Measurements from ENCODE around the gene FNBP1L.
A peak's percentile ranks its signal among the peaks of the same experiment; 100 is the strongest.

FNBP1L gene

DNA sequence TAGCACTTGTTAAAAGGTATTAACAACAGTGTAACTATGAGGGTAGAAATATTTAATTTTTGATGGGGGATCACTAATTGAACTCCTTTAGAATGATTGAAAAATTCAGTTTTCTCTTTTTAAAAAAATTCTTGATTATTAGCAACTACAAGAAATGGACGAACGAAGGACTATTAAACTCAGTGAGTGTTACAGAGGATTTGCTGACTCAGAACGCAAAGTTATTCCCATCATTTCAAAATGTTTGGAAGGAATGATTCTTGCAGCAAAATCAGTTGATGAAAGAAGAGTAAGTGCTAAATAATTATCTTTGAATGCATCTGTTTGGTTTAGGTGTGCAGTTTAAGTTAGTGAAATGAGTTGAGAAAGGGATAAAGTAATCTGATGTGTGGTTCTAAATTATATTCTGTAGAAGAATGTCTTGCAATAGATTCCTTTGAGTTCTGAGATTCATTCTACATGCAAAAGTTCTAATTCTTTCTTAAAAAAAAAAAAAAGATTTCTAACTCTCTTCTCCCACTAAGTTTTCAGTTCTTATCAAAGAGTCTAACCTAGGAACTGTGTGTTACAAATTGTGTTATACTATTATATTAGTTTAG is 85.0 kb downstream of the FNBP1L start:
- DNase-seq (ENCODE audit: low spot score), result no peak

DNA sequence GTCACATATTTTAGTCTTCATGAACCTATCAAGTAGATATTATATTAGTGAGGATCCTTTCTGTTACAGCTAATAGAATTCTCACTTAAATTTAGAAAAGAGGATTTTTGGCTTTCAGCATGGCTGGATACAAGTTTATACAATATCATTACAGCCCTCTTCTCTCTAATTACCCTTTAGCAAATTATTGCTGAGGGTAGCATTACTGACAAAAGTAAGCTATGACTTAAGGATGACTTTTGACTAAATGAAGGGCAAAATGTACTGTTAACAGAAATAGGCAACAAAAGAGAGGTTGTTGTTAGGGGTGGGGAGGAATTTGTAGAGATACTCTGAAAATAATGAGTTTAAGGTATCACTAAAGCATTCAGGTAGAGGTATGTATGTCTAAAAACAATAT is 85.8 kb downstream of the FNBP1L start:
- DNase-seq (ENCODE audit: low spot score), result no peak

DNA sequence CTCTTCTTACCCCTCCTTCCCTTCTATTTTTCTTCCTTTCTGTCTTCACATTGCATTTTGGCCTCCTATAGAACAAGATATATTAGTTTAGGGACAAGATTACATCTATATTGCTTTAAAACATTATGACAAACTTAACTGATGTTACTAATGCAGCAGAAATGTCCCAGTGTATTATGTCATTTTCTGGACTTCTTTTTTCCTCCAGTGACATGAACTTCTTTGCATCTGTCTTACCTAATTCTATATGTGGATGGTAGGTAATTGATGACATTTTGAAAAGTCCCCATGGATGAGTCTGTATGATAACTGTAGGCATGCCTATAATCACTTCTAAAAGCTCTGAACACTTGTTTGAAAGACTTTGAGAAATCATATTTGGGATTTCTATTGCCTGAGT is 89.5 kb downstream of the FNBP1L start:
- DNase-seq (ENCODE audit: low spot score), result no peak

DNA sequence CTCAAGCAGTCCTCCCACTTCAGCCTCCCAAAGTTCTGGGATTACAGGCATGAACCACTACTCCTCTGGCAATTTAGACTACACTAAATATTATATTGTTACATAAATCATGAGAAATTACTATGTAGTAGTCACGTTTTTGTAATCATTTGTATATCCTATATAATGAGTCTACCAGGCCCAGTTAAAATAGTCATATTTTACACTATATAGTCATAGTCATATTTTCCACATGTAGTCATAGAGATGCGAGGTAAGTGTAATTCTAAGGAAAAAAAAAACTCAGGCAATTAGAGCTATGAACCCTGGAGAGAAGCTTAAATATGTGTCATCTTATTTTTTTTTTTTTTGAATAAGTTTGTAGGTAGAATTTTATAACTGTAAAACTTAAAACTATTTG is 90.0 kb downstream of the FNBP1L start:
- DNase-seq (ENCODE audit: low spot score), result no peak

DNA sequence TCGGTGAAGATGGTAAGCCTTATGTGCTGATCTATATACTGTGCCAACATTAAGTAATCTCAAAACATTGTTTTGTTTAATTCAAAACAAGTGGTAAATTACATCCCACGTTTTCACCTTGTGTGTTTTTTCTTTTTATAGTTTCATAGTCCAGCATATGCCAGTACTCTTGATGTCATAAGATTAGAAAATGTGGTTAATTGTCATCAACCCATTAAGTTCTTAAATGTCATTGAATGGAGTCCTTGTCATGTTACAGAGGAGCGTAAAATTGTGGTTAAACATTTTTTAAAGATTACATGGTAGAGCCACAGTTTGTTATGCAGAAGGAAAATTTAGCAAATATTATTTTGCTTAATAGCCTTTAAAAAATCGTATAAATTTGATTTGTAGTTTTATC is 93.1 kb downstream of the FNBP1L start:
- no peak for DNase-seq (ENCODE audit: low spot score)

DNA sequence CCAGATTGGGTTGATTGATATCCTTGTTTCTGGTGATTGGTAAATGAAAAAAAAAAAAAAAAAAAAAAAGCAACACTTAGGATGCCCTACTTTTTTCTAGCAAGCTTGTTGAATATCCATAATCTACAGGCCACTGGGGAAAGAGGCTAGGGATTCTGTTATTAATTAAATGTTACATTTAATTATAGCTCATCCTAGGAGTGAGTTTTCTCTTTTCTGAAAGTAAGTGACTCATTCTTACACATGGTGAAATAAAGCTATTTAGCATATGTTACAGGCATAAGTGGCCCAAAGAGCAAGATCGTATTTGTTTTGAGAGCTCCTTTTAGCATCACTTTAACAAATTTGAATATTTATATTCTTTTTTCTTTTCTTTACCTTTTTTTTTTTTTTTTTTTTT is 94.5 kb downstream of the FNBP1L start:
- DNase-seq (ENCODE audit: low spot score), result no peak

DNA sequence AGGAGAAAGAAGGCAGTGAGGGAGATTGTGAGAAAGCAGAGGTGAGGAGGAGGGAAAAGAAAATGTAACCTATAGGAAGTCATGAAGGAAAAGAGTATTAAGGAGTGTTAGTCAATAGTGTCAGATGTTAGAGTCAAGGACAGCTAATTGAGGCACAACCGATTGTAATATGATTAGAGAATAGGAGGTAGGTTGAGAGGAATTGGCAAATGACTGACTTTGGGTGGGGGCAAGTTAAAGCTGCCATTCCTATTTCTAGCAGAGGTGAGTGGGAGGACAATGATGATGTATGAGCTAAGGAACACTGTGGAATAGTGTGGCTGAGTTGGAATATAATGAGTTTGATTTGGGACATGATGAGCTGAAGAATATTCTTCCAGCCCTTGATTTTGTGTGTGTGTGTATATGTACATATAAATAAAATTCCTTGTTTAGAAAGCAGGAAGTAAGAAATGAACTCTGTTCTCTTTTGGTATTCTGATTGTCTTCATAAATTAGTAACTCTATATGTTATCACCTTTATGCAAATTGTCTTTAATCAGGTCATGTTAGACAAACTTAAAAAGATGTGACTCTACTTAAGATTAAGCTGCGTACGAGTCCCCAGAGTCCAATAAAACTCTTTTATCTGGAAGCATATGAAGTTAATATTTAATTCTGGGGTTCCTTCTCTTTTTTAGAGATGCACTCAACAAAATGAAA is 98.4 kb downstream of the FNBP1L start:
- DNase-seq (ENCODE audit: low spot score), result no peak

DNA sequence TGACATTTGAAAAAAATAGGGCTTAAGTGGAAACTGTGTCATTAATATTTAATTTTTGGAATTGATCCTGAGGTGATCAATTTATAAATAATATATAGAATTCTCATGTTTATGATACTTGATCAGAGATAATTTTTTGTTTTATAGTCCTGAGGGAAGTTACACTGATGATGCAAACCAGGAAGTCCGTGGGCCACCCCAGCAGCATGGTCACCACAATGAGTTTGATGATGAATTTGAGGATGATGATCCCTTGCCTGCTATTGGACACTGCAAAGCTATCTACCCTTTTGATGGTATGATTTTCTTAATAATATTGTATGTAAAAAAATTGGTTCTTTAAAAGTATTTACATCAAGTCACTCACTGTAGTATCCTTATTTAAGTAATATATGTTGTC is 101.2 kb downstream of the FNBP1L start:
- no peak for DNase-seq (ENCODE audit: low spot score)

DNA sequence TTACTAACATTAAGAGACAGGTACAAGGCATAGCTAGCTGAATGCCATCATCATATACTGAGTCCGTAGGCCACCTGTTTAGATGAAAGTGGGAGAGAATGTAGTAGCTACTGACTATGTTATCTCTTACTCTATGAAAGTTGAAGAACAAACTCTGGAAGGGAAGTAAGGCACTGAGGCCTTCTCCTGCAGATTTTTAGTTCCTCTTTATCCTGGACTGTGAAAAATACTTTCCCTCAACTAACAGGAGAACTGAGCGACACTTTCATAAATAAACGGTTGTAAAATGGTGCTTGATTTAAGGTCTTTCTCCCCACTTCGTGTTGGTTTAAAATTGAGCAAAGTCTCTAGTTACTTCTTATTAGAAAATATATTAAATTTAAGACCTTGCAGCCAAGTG is 101.9 kb downstream of the FNBP1L start:
- no peak for DNase-seq (ENCODE audit: low spot score)

DNA sequence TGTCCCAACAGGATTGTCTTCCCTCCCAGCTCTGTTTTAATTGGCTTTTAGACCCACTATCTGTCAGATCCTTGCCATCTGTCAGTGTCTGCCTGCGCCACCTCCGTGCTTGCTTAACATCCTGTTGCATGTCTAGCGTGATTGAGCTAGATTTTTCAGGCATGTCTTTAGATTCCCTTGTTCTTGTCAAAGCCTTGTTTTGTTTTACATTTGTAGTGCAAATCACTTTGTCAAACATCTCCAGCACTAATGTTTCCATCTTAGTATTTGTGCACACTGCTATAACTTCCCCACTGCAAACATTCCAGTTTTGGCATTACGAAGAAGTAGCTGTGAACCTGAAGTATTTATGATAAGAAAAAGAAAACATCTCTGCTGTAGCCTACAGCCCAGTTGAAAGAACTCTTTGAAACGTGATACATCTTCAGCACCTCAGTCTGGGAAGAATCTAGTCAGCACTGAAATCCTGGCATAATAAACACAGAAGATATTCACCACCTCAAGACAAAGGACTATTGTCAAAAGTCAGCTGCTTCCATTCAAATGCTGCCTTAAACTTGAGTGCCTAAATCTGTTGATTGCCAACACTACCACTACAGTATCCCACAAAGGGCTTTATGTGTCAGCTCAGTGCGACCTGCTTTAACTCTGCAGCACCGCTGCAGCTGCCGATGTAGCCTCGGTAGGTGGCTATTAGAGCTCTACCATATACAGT is 105.0 kb downstream of the FNBP1L start:
- DNase-seq (ENCODE audit: low spot score), result peak; percentile 72

DNA sequence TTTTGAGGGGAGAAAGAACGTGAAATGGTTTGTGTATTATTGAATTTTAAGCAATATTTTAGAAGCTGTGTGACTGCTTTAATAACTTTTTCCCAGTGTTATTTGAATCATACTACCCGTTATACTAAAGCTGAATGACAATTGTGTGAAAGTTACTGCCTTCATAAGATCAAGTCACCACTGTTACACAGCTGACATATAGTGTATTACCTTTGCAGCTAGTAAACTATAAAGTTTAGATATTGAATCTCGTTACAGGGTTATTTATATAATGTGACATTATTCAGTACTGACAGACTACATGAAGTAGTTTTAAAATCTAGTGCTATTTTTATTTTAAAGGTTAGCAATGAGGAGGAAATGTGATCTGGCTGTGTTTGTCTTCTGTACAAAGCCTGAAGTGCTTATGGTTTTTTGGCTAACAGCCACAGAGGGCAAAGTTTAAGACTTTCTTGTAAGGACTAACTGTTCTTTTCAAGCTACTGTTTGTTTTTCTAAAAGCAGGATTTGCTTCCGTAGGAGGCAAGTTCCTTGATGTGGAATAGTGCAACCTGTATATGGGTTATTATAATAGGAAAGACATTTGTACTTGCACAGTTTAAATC is 106.1 kb downstream of the FNBP1L start:
- peak; percentile 9 for DNase-seq (ENCODE audit: low spot score)

DNA sequence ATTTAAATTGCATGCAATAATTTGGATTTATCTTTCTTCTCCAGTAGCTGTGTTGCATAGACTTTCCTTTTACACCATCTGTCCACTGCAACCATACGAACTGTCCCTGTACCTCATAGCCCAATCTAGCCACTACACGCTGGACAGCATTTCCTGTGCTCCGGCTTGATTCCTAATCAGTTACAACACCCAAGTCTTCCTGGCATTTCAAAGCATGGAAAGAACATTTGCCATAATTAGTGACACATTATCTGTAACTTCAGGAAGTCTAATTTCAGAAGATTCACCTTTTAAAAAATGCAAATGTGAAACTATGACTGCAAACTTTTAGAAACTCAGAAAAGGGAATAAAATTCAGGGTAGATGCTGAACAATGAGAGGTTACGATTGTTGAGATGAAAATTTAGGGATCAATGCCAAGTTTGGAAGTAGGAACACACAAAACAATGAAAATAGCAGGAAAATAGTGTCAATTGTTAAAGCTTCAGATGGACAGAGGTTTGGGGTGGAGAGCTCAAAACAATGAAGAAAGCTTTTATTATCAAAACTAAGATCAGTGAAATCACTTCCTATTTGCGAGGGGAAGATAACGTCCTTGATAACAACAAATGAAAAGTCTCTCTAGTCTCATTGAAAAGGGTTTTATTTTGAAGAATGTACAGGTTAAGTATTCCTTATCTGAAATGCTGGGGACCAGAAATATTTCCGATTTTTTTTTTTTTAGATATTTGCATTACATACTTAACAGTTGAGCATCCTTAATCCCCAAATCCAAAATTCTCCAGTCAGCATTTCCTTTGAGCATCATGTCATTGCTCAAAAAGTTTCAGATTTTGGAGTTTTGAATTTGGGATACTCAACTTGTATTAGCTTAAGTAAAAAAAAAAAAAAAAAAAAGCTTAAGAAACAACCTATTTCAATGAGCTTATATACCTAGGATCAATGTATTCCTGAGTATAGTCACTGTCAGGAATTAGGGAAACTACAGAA is 107.3 kb downstream of the FNBP1L start:
- DNase-seq (ENCODE audit: low spot score), result no peak

DNA sequence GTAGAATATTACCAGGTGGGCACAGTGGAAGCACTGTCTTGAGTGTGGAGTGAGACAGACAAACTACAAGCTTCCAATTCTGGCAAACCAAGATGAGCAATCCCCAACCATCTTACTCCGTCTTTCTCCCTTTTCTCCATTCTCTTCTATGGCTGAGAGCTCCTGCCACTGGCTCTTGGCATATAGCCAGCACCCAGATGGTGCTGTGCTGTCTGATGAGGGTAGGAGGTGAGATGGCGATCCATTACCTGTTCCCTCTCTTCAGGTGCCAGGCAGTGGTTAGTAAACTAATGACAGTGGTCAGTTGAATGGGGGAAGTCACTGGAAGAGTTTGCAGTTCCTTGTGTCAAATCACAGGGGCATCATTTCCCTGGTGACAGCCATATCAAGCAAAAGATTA is 108.4 kb downstream of the FNBP1L start:
- DNase-seq (ENCODE audit: low spot score), result no peak

DNA sequence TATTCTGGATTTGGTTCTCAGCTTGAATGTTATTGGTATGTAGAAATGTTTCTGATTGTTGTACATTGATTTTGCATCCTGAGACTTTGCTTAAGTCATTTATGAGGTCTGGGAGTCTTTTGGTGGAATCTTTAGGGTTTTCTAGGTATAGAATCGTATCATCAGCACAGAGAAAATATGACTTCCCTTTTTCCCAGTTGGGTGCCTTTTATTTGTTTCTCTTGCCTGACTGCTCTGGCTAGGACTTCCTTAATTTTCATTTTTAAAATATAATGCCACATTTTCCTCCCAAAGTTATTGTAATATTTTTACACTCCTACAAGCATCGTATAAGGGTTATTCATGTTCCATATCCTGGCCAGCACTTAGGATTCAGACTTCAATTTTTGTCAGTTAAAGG is 111.1 kb downstream of the FNBP1L start:
- no peak for DNase-seq (ENCODE audit: low spot score)

DNA sequence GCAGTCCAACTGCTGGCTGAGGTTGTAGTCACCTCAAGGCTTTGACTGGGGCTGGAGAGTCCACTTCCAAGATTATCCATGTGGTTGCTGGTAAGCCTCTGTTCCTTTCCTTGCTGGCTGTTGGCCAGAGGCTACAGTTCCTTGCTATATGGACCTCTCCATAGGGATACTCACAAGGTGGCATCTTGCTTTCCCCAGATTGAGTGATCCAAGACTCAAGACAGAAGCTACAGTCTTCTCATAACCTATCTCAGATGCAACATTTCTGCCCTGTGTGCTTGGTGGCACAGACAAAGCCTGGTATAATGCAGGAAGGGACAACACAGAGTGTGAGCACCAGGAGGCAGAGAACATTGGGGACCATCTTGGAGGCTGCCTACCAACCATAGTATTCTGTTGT is 111.8 kb downstream of the FNBP1L start:
- no peak for DNase-seq (ENCODE audit: low spot score)

DNA sequence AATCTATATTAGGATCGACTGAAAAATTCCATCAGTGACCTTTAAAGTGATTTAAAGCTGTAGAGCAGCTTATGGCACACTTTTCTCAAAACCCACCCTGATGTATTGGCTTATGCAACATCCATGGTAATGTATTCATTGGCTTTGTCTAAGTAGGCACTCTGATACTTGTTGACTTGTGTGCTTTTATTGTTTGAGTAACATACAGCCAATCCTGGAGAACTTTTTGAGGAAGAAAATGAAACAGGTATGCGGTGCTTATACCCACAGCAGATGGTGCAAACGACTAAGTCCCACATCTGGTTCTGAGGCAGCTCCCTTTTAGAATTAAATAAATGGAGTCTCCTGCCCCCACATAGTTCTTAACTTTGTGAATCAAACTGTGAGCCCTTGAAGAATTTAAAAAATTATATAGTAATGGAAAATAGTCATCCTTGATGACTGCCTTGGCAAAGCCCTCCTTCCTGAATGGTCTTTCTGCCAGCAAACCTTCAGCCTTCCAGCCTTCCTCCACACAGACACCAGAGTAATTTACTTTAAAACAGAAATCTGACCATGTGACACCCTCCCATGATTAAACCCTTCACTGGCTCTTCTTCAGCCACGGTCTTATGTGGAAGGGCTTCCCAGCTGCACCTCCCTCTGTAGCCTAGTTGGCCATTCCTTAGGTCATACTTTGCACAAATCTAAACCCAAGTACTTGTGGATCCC is 117.7 kb downstream of the FNBP1L start:
- DNase-seq (ENCODE audit: low spot score), result no peak

DNA sequence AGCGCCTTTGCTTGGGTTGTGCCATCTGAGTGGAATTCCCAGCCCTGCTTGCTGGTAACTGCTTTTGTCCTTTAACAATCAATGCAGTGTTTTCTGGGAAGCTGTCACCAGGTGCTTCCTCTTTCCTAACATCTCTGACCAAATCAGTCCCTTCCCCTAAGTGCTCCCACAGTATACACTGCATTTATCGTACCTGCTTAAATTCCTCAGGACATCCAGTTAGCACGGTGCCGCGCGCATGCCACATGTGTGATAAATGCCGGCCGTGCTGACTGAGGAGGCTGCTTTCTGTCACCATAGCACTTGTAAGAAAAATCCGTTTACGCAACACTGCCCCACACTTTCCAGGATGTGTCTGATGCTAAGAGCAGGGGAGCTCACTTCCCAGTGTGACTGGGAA is 118.3 kb downstream of the FNBP1L start:
- DNase-seq (ENCODE audit: low spot score), result no peak

DNA sequence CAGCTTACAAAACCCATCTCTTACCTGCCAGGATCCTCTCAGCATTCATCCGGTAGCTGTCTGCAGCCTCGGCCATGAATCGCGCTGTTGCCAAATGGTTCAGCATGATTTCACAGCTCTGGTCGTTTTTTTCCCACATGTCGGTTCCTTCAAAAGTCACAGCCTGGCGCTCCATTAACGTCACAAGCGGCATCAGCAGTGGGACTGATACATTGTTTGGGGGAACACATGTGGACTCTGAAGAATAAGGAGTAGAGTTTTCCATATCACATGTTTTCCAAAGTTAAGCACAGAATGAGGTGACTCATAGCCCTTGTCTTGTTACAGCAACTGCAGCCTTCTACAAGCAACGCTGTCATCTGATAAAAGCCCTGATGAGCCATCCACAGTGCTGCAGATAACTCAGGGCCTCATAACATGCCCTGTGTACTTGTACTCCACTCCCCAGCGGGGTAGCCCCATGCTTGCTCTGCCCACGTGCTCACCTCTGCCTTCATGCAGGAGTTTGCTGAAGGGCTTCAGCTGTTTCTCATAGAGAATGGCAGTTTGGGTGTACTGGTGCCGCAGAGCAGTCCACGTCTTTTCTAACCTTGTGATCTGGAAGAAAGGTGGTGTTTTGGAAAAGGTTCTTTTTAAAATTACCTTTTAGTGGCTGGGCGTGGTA is 119.5 kb downstream of the FNBP1L start:
- DNase-seq (ENCODE audit: low spot score), result peak; percentile 19

DNA sequence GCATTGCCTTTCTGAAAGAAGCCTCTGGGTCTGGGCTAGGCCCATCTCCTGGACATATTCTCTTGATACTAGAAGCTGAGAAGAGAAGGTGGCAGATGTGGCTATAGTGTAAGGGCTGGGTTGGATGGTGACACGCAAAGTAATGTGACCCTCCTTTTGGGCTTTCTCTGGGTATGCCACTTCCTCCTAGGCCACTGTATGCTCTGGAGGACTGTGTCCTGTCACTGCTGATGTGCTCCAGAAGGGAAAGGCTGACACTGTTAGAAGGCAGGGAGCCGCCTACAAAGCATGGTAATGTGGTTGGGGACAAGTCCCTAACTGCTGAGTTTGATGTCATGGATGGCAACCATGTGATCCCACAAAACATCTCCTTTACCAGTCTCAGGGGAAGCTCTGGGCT is 121.6 kb downstream of the FNBP1L start:
- DNase-seq (ENCODE audit: low spot score), result no peak

DNA sequence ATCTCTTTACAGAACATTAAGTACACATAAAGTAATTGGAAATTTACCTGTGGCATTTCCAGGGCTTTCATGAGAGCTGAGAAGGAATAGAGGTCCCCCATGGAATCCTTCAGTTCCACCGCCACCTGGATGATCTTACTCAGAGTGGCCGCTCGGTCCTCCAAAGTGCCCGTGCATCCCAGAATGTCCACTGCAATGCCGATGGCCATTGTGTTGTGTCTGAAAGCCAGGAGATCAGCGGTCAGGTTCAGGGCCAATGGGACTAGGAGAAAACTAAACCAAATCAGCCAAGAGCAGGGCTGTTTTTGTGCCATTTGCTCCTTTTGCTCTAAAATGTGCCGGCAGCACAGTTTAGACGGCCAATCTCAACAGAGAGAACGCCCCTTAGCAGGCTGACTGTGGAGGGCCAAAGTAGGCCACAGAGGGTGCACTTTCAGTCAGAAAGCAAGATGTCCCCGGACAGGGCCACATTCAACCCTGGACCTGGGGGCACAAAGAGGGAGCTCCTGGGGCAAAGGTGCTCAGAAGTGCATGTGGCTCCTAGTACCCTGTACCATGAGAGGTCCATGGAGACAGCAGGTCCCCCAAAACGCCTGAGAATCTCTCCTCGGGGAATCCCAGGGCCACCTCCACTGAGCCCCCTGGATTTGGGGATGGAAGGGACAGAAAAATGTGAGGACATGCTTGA is 123.8 kb downstream of the FNBP1L start:
- DNase-seq (ENCODE audit: low spot score), result no peak

Data from COLO829 (cell line).